ENCODE measurements around the gene PTH. TPM values are rescaled to one million over a fixed set of nuclear protein-coding genes. Genes with fewer than 3 reads are reported as not detected.

Gene PTH
- total RNA-seq, 1 experiment from 2014 or later: not detected

GRCh38 chr11:13462311-13462900, 33.4 kb downstream of the PTH start (continued):
- TF ChIP-seq ATF1 (CRISPR knock-in tag; IDR thresholded peaks at IDR 0.05): no peak
- no peak for TF ChIP-seq OVOL2 (CRISPR knock-in tag; IDR thresholded peaks at IDR 0.05; ENCODE audit: borderline replicate concordance)
- TF ChIP-seq ATF3 (CRISPR knock-in tag; conservative IDR thresholded peaks at IDR 0.05): no peak
- TF ChIP-seq RELA (CRISPR knock-in tag; IDR thresholded peaks at IDR 0.05; ENCODE audit: borderline replicate concordance): no peak
- TF ChIP-seq ZMAT4 (CRISPR knock-in tag; IDR thresholded peaks at IDR 0.05): no peak
- no peak for TF ChIP-seq ZNF281 (CRISPR knock-in tag; IDR thresholded peaks at IDR 0.05)

- POLR2A ChIA-PET: no interaction called here
- no peak for TF ChIP-seq ZNF425 (CRISPR knock-in tag; conservative IDR thresholded peaks at IDR 0.05)
- no peak for TF ChIP-seq FOXP1 (CRISPR knock-in tag; IDR thresholded peaks at IDR 0.05; ENCODE audit: borderline replicate concordance)
- no peak for TF ChIP-seq ATF2 (CRISPR knock-in tag; IDR thresholded peaks at IDR 0.05; ENCODE audit: borderline replicate concordance, low read depth)
- TF ChIP-seq ZNF396 (CRISPR knock-in tag; IDR thresholded peaks at IDR 0.05; ENCODE audit: borderline replicate concordance): no peak
- no peak for TF ChIP-seq GABPB1 (CRISPR knock-in tag; IDR thresholded peaks at IDR 0.05)
- TF ChIP-seq ETV6 (CRISPR knock-in tag; IDR thresholded peaks at IDR 0.05): no peak
- TF ChIP-seq ARID4B (CRISPR knock-in tag; IDR thresholded peaks at IDR 0.05; ENCODE audit: borderline replicate concordance): no peak
- no peak for TF ChIP-seq ATF6 (CRISPR knock-in tag; IDR thresholded peaks at IDR 0.05)
- TF ChIP-seq ZBTB43 (CRISPR knock-in tag; IDR thresholded peaks at IDR 0.05): no peak
- TF ChIP-seq JAZF1 (CRISPR knock-in tag; IDR thresholded peaks at IDR 0.05): no peak
Measured at GRCh38 chr11:13461291-13461690, 34.5 kb downstream of the PTH start.

More at GRCh38 chr11:13461291-13461690, 34.5 kb downstream of the PTH start:
- no peaks in the 10 kb centered on the region; the same call in none of the 2 replicates for H3K27me3 Mint-ChIP-seq (ENCODE audit: low read depth)
- no peak for ATAC-seq
- peak overlapping the region; percentile 99 for H3K4me3 Mint-ChIP-seq
- CTCF ChIA-PET: no interaction called here
- peaks cover 19% of the 10 kb centered on the region for H3K4me1 Mint-ChIP-seq
- H3K36me3 Mint-ChIP-seq: no peaks in the 10 kb centered on the region
- H3K9me3 Mint-ChIP-seq: no peaks in the 10 kb centered on the region
- no peak overlapping the region for H3K27ac Mint-ChIP-seq
- DNase-seq (ENCODE audit: low spot score): no peak
